Pons (tissue), 1 donor: ENCODE results near the gene CARD11.
"Not testable (repeated sequence)": the region's sequence is repeated elsewhere in the genome, so short reads cannot be mapped to it uniquely, and the experiment has no call there.

ENCODE experiments used
- DNase-seq: peaks from one replicate; pipeline ENCODE4 v3.0.0-alpha.2; 2016; ENCODE audit warnings: low spot score

CARD11 gene

DNA sequence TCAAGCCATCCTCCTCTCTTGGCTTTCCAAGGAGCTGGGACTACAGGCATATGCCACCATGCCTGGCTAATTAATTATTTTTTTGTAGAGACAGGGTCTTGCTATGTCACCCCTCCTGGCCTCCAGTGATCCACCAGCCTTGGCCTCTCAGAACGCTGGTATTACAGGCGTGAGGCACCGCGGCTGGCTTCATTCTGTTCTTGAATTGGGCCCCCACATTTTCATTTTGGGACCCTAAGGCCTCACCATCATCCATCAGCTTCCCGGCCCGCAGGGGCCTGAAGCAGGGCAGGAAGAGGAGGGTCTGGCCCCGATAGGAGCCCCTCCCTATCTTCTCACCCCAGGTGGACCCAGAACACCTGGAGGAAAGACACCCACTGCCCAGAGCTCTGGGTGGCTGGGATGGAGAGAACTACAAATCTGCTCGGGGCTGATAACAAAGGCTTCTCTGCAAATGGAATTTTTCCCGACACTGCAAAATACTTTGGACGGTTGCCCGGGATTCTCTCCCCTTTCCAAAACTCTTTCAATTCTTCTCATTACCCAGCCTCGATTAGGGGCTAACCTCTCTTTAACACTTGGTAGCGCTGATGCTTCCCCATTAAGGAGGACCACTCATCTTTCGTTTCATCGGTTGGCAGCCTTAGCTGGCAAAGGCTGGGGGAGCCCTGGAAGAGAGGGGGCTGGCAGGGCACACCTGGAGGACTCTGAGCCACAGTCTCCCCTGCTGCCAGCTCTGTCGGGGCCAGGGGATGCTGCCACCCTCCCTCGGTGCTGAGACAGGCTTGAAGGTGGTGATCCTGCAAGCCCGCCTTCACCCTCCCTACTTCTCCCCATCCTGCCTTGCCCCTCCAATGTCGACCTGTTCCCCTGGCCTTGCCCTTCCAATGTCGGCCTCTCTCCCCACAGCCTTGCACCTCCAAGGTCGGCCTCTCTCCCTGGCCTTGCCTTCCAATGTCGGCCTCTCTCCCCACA, 118.5 kb downstream of the CARD11 start:
- DNase-seq, result no peak

DNA sequence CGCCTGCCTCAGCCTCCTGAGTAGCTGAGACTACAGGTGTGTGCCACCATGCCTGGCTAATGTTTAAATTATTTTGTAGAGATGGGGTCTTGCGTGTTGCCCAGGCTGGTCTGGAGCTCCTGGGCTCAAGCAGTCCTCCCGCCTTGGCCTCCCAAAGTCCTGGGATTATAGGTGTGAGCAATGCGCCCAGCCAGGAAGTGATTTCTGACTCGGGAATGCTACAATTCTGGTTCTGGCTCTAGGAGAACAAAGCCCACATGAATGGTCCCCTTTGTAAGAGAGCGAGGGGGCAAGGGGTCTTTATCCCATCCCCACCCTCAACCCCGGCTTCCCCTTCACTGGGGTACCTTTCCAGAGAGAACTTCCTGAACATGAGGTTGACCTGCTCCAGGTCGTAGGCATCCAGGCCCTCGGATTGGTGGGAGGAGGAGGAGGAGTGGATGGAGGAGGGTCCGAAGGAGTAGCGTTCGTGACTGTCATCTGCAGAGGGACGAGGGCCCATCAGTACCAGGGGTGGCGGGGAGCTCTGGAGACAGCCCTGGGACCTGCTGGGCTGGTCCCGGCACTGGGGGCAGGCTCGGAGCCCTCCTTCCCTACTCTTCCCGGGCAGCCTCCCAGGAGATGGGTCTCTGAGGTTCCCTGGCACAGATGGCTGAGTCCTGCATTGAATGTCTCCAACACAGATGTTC, 119.6 kb downstream of the CARD11 start:
- DNase-seq, result no peak

DNA sequence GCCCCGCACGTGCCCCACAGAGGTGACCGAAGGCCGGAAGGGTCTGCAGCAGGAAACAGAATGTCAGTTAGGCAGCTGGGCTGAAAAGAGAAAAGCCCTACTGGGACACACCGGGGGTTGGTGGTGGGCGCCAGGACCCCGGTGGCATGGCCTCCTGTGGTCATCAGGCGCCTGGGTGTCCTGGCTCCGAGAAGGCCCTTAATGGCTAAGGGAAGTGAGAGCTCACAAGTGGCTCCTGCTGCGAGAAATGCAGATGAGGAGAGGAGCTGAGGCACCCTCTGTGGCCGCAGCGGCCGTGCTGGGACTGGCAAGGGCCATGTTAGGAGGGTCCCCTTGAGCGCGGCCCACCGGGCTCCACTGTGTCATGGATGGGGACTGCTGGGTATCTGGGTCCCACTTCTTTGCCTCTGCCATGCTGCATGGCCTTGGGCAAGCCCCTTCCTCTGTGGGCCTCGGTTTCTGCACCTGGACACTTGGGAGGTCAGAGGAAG, 120.3 kb downstream of the CARD11 start:
- no peak for DNase-seq

DNA sequence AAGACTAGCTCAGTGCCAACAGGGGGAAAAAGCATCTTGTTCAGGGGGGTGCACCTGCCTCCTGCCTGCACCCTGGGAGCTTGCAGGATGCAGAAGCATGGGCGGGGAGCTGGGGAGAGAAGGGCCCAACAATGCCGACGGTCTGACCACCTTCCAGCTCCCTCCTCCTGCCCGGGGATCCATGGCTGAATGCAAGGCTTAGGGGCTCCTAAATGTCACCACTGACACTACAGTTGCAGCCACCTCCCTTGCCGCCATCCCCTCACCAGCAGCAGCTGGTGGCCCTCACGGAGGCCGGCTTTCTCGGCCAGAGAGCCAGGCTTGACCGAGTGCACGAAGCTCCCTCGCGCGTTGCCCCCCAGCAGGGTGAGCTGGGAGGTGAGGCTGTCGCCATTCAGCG, 120.8 kb downstream of the CARD11 start:
- no peak for DNase-seq

DNA sequence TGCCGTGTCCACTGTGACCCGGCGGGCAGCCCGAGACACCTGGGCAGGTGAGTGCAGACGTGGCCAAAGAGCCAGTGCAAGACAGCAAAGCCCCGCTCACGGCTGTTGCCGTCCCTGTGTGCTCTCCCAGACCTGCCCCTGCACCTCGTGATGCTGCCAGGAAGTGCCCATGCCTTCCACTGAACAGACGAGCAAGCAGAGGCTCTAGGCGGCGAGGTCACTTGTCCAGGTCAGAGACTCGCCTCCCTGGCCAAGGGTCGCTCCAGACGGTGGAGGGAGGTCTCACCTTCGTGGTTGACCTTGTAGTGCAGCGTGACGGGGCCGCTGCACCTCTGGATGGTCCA, 121.3 kb downstream of the CARD11 start:
- DNase-seq, result no peak

DNA sequence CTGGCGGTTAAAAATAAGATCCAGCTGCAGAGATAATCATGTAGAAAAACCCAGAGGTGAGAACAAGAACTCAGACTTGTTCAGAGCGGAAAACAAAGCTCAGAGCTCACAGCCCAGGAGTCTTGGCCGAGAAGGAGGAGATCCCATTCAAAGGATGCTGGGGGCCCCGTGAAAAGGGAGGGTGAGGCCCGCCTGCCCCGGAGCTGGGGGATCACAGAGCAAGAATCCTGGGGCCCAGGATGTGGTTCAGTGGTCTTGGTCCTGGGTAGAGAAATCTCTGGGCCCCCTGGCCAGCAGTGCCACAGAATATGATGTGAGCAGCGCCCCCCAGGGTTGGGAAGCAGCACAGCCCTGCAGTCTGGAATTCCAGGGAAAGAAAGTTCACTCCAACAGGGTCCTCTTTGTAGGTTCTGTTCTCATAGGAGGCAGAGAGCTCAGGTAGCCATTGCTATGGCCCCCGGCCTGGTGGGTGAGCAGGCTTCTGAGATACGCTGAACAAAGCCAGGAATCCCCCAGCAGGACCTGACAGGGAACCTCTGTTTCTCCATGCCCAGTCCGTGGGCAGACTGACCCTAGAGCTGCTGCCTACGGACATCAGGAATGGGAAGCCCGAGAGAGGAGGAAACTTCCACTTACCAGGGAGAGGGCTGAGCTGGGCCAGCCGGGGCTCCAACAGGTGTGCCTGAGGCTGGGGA, 121.9 kb downstream of the CARD11 start:
- no peak for DNase-seq

DNA sequence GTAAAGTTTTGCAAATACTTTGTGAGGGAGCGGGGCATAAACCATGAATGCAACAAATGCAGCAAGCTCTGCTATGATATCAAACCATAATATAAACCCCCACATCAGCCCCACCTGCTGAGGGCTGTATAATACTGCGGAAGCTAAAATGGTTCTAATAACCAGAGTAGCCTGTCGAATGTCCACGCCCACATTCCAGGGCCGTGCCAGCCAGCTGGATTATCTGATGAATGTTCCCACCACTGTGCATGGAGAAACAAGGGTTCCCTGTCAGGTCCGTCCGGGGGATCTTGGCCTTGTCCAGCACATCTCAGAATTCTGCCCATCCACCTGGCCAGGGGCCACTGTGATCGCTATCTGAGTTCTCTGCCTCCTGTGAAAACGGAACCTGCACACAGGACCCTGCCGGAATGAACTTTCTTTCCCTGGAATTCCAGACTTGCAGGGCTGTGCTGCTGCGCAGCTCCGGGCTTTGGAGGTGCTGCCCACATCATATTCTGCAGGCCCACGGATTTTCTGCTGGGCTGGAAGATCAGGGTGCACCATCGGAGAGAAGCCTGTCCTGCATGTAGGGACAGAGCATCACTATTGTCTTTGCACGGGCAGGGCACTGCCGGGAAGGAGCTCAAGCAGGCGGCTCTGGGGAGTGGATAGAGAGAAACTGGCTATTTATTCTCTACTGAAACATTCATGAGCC, 122.6 kb downstream of the CARD11 start:
- no peak for DNase-seq

DNA sequence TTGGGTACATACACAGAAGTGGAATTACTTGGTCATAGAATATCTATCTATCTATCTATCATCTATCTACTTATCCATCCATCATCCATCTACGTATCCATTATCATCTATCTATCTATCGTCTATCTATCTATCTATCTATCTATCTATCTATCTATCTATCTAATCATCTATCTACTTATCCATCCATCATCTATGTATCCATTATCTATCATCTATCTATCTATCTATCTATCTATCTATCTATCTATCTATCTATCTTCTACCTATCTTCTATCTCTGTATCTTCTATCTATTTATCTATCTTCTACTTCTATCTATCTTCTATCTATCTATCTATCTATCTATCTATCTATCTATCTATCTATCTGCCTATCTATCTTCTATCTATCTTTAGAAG, 123.2 kb downstream of the CARD11 start:
- DNase-seq, result not testable (repeated sequence)

DNA sequence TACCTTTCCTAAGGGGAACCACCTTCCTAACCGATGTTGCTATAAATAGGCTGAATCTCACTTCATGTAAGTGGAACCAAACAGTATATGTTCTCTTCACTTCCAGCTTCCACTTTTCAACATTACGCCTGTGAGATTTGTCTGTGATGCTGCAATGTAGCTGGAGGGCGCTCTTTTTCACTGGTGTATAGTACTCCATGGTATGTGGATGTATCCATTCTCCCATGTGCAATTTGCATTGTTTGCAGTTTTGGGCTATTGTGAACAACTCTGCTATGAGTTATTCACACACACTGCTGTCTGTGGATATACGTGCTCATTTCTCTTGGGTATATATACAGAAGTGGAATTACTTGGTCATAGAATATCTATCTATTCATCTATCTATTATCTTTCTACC, 123.6 kb downstream of the CARD11 start:
- no peak for DNase-seq

DNA sequence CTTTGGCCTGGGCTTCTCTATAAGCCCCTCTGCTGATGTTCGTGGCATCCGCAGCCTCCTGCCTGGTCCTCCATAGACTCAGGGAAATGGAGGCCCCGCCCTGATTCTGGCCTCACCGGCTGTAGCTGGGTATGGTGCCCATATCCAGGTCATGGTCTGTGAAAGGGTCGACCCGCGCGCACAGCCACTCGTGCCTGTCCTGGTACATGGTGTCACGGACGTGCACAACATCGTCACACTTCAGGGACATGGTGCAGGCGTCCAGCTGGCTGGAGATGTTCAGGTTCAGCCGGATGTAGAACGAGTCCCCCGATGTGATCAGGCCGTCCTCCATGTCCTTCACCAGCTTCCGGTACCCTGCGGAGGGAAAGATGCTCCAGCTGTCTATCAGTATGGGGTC, 124.4 kb downstream of the CARD11 start:
- DNase-seq, result no peak

DNA sequence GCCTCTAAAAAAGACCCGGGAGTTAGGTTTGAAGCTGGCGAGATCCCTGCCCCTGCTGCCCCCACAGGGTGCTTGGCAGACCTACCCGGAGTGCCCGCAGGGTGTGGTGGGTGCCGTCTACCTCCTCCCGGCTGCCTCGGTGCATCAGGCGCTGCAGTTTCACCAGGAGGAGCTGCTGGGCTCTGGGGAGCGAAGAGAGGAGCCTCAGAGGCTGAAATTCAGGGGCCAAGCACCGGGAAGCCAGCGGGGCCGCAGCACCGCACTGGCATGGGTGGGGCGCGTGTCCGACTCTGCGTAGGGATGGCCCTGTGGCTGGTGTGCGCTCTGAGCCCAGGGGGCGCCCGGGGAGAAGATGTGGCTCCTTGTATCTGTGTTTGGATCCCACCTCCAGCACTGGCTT, 125.3 kb downstream of the CARD11 start:
- DNase-seq, result no peak

DNA sequence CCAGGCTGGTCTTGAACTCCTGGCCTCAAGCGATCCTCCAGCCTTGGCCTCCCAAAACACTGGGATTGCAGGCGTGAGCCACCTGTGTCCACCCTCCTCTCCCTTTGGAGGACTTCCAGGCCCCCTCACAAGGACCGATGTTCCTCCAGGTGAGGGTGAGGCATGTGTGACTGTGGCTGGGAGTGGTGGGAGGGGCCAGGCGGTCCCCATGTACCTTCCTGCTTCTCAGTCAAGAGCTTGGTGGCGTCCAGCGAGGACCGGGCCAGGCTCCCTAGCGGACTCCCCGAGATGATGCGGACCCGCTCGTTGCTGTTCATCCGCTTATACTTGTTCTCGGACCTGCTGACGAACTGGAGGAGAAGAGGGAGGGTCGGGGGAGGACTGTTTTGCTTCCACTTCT, 128.6 kb downstream of the CARD11 start:
- DNase-seq, result no peak

DNA sequence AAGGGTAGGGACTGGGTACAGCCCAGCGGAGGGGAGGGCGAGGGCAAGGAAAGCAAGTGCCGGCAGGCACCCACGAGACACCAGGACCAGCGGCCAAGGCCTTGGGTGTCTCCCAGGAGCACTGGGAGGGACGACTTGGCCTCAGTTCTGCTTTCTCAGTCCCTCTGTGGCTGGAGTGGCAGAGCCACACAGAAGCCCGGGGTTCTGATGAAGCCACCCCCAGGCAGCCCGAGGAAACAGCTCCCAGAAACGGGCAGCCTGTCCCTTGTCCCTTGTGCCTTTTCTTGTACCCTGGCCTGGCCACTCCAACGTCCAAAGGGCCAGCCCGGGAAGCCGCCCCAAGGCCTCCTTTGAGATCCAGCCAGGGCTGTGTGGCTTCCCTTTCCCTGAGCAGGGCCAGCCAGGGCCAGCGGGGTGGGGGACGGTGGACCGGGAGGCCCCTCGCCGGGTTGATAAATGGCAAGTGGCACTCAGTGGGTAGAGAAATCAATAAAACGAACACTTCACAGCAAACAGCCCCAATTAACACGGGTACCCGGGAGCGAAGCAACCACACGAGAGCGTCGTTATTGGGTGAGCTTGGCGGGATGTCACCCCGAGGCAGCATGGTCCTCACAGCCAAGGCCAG, 129.8 kb downstream of the CARD11 start:
- DNase-seq, result no peak

DNA sequence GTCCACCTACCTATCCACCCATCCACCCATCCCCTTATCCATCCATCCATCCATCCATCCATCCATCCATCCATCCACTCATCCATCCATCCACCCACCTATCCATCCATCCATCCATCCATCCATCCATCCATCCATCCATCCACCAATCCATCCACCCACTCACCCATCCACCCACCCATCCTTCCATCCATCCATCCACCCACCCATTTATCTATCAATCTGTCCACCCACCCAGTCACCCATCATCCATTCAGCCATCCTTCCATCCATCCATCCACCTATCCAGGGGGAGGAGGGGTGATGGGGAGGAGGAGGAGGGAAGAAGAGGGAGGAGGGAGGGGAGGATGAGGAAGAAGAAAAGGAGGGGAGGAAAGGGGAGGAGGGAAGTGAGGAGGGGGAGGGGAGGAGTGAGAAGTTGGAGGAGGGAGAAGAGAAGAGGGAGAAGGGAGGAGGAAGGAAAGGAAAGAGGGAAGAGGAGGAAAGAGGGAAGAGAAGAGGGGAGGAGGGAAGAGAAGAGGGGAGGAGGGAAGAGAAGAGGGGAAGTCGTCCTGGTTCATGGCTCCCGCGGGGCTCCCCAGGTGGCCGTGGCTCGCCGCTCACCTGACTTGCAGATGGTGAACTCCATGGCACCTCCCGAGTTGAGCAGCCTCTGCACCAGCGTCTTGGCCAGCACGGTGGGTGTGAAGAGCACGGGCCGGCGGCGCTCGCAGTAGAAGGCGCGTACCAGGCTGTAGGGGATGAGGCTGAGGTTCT, 130.8 kb downstream of the CARD11 start:
- DNase-seq, result no peak

DNA sequence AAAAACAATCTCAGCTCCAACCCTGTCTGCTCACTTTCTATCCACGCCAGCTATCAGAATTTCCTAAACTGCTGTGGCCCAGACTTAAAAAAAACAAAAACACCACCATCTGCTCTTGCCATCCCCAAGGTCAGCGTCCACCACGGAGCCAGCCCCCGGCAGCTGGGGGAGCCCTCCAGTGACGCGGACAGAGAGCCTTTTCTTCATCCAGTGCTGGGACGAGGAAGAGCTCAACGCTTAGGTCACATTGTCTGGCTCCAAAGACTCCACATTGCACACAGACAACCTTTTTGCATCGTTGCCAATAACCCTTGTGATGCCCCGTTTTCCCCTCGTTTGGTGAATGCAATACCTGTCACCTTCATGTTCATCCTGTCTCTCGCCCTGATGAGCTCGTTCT, 132.2 kb downstream of the CARD11 start:
- peak; percentile 64 for DNase-seq

DNA sequence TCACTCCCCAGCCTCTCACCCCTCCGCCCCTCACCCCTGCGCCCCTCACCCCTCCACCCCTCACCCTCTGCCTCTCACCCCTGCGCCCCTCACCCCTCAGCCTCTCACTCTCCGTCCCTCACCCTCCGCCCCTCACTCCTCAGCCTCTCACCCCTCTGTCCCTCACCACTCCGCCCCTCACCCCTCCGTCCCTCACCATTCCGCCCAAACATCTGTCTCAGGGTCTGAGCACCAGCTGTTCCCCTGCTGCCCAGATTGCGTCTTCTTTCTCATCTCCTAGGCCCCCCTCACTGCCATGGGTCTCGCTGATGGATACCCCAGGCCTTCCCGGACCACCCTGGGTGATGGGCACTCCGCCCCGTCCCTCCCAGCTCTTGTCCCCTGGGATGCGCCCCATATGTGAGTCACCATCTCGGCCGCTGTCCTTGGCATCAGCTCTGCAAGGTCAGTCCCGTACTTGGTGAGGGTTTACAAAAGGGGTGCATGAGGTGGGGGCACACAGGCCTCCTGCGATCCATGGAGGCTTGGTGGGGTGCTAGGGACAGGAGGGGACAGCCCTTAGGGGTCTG, 134.1 kb downstream of the CARD11 start:
- no peak for DNase-seq

DNA sequence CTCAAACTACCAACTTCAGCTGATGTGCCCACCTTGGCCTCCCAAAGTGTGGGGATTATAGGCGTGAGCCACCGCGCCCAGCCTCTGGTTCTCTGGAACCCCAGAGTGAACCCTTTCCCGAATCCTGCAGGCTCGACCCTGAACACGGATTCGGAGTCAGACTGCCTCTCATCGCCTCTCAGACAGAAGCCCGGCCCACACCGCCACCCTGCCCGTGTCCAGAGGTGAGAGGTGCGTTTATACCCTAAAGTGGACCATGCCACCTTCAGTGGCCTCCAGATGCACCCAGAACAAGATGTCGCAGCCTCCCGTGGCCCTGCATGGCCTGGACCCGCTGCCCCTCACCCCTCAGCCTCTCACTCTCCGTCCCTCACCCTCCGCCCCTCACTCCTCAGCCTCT, 134.6 kb downstream of the CARD11 start:
- no peak for DNase-seq

DNA sequence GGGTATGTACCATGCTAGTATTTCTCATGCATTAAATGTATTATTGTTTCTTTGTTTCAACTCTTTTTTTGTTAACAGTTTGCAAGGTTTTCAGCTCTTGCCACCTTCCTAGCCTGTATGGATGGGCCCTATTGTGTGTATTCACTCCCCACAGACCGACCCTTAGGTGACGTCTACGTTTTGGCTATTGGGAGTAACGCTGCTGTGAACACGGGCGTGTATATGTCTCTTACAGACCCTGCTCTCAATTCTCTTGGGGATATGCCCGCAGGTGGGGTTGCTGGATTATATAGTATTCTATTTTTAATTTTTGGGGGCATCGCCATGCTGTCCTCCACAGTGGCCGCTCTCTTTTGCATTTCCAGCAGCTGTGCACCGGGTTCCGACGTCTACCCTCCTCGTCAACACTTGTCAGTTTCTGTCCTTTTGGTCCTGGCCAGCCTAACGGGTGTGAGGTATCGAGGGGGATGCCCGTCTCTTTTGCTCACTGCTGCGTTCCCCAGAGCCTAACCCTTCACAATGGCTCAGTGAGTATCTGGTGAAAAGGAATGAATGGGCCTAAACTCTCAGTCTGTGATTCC, 135.5 kb downstream of the CARD11 start:
- no peak for DNase-seq

DNA sequence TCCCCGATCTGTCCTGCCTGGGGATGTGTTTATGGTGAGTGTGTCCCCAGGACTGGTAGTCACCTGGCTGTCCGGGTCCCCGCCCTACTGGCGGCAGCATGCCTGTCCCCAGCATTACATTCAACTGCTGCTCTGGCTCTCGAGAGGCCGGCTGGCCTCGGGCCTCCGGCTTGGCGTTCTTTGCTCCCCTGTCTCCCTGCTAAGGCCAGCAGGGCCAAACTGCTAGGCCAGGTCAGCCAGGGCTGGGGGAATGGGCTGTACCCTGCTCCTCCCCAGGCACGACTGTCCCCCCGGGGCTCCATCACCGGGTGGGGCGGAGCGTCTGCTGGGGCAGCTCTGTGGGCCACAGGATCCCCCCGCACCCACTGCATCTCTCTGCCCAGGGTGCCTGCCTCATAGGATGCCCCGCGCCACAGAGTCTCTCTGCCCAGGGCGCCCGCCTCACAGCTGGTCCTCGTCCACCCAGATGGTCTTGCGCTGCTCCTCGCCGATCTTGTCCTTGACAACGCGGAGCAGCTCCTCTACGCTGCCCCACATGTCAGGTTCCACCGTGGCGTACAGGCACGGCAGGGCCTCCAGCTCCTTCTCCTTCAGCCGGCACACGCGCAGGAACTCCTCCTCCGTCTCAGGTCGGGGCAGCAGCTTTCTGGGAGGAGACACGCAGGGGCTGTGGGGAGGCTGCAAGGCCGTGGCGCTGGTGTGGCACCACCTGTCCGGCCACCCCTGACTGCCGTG, 137.3 kb downstream of the CARD11 start:
- no peak for DNase-seq
